Effector CD4-positive, alpha-beta T cell (primary cell): ENCODE results near the gene N4BP2L2.

ENCODE experiments used
- DNase-seq: peaks from one replicate; pipeline ENCODE4 v3.0.0-alpha.2; 2020

Gene N4BP2L2

DNA sequence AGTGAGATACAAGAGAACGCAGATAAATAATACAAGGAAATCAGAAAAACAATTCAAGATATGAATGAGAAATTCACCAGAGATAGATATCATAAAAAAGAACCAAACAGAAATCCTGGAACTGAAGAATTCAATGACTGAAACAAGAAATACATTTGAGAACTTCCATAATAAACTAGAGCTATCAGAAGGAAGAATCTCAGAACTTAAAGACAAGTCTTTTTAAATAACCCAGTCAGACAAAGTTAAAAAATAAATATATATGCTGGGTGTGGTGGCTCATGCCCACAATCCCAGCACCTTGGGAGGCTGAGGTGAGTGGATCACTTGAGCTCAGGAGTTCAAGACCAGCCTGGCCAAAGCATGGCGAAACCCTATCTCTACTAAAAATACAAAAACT, 82.0 kb downstream of the N4BP2L2 start:
- no peak for DNase-seq

- DNase-seq = no peak
Observed at GRCh38 chr13:32455594-32455903, 83.0 kb downstream of the N4BP2L2 start.

DNA sequence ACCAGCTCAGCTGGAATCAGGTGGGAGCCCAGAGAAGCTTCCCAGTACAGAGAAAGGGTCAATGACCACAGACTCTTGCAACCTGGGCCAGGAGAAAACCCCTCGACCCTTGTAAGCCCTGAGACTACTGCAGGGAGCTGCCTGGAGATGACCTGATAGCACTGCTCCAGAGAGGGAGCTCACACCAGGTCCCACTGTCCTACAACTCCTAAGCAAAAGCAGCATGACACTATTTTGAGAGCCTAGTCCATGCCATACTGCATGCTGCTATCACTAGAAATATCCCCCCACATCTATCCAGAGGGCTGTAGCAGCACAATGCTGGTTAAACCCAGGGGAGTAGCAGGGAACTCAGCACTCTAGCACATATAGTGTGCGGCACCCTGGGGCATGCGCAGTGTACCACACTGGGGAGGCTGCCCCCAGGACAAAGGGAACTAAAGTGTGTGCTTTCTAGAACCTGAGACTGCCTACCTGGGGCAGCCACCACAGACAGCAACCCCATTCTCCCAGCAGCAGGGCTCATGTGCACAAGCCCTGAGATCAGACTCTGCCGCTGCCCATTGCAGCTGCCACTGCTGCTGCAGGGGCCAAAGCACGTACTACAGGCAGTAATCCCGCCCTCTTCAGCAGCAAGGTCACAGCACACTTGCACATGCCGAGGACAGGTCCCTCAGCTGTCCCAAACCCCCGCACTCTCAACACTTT, 83.6 kb downstream of the N4BP2L2 start:
- no peak for DNase-seq

- no peak for DNase-seq
Observed at GRCh38 chr13:32453981-32454380, 84.6 kb downstream of the N4BP2L2 start.

DNA sequence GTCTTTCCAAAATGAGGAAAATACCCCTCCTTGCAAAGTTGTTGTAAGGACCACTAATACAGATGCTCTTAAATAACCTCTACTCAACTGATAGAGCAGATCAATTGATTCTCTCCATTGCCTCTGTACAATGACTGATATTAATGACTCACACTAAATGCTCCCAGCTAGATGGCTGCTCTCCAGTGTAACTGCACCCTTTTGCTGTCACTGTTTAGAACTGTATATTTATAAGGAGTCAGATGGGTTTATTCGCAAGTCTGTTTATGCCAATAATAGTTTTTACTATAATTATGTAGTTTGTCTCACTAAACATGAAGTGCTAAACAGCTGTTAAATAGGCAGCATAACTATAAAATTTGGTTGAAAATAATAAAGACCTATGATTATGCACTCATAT, 89.6 kb downstream of the N4BP2L2 start:
- DNase-seq = no peak

DNA sequence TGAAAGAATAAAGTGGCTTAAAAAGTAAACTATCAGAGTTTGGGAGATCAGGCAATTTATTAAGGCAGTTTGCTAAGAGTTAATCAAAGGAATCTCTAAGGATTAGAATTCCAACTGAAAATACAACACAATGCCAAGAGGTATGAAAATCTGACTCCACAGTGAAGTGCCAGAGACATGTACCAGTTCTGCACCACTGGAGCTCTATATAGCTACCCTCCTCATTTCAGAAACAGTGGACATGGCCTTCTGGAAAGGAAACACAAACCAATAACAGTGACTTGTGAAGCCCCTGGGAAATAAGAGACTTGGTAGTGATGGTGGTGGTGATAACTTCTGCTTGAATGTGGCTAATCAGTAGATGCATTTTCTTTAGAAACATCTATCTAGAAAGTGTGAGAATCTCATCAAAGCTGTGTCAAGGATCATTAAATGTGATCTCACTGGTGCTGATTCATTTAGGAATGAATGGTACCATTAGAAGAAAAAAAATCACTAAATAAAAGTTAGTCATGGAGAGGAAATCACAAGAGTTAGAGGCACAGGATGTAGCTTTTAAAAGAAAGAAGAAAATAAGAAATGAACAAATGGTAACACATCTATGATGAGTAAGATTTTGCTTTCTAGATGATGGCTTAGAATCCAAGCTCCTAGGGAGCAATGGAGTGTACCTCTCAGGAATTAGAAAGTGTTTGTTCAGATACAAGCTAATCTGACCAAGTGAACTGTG, 90.5 kb downstream of the N4BP2L2 start:
- DNase-seq = no peak

DNA sequence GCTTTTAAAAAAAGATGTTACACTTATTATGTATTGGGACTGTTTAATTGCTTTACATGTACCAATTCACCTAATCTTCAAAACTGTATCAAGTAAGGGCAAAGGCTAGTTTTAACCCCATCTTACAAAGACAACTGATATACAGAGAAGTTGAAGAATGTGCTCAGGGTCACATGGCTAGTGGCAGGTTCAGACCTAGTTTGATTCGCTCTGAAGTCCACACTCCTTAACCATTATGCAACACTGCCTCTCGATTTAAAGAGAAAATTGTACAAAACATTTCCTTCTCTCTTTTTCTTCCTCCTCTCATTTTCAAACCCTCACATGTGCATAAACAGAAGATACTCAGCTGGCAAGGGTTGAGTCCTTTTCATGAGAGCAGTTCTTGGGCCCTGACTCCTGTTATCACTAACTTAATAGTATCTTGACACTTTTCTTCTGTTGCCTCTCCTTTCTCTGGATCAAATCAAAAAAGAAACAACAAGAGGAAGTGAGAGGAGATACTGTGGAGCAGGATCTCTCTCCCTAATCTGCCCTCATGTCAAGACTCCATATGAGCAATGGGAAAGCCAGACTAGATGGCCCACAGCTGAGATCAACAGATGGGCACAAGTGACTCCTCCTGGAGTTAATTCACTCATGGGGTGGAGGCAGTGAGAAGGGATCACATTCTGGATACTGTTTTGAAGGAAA, 91.7 kb downstream of the N4BP2L2 start:
- no peak for DNase-seq

DNA sequence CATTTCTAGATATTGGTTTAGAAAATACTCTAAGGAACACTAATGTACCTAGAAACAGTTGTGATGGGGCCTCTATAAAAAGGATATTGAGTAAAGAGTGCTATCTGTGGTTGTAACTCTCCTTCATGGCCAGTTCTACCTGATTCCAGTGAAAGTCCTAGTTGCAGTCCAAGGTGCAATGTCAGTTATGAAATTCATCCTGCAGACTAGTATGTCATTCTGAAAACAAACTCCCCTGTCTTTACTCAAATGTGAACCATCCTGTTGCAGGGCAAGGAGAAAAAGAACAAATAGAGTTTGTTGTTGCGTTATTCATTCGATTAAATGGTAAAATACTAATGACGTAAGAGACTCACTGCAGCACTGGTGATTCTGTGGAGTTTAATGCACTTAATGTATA, 92.4 kb downstream of the N4BP2L2 start:
- no peak for DNase-seq

GRCh38 chr13:32445461-32445860, 93.1 kb downstream of the N4BP2L2 start:
- no peak for DNase-seq

GRCh38 chr13:32443111-32443510, 95.5 kb downstream of the N4BP2L2 start:
- peak; percentile 32 for DNase-seq

GRCh38 chr13:32438871-32439270, 99.7 kb downstream of the N4BP2L2 start:
- no peak for DNase-seq

GRCh38 chr13:32432856-32433255, 105.7 kb downstream of the N4BP2L2 start:
- DNase-seq = no peak

DNA sequence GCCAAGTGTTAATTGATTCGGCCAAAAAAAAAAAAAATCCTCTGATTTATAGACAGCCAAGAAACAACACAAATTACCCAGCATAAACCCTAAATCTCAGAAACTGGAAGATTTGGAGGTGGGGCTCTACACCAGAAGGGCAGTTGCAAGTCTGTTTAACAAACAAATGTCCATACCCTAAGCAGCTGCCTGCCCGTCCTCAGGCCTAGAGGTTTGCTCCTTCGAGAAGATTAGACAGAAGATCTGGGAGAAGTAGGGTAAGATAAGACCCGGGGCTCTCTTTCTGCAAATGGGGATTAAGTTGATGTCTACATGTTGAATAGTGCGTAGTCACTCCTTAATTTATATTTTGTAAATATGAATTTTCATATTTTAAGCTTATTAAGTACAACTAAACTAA, 107.2 kb downstream of the N4BP2L2 start:
- no peak for DNase-seq

- DNase-seq = no peak
Observed at GRCh38 chr13:32430018-32430747, 108.4 kb downstream of the N4BP2L2 start.

- no peak for DNase-seq
Observed at GRCh38 chr13:32429433-32429909, 109.1 kb downstream of the N4BP2L2 start.

GRCh38 chr13:32428581-32429432, 109.8 kb downstream of the N4BP2L2 start:
- DNase-seq = no peak

DNA sequence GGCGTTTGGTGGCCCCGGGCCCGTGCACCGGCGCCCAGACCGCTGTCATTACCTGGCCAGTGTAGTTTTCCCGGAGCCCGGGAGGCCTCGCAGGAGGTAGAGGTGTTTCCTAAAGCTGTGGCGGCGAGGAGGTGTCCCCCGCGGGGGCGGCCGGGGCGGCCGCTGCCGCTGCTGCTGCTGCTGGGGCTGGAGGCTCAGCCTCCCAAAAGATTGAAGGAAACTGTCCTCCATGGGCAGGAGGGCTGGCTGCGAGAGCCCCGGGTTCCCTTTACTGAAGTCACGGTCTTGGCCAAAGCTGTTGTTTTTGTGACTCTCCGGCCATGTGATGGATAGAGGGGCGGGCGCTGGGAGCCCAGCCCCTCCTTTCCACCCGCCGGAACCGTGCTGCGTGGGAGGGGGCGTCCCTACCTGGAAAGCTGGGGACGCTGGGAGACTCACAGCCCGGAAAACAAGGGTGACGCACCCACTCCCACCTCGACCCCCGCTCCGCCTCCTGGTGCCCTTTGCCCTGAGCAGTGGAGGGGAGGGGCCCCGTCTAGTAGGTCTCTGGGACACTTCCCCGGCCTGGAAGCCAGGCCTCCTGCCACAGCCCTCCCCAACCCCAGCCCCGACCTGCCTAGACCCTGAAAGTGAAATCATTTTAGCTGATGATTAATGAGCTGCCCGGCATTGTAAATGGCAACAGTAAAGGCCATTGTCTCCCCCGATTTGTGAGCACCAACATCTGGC, 110.6 kb downstream of the N4BP2L2 start, which contains the start of gene N4BP2L1:
N4BP2L1 (minus strand) TSS at position 279 of the 729 bp plus-strand sequence; CDS start at position 231, 48 bp downstream.
- peak; percentile 79 for DNase-seq

DNA sequence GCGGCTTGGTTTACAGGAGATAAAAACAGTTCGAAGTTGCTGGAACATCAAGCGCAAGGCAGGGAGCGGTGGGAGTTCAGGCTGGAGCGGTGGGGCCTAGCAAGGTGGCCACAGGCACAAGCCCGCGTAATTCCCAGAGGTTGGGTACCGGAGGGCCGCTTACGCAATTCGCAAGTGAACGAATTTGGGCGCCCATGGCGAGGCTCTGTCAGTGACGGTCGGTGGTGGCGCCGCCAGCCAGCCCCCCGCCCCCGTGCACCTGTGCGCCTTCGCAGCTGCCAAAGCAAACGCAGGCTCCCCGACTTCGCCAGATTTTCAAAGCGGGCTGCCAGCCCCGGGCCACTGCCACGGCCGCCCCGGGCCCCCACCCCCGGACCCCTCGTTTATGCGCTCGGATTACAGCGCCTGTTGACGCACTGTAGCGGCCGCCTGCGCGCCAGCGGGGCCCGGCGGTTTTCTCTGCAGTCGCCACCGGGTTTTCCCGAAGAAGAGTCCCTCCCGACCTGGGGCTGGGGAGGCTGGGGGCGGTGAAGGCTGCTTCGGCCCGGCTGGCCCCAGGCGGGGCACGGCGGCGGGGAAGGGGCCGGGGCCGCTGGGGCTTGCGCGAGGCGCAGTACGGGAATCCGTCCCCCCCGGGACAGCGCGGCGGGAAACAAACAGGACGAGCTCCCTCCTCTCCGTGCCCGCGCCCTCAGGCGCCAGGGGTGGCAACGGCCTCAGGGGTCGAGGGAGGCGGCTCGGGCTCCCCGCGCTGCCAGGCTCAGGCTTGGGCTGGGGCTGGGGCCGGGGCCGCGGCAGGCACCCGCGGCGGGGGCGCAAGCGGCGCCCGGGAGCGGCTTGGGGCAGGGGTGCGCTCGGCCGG, 111.4 kb downstream of the N4BP2L2 start:
- peak; percentile 55 for DNase-seq

DNA sequence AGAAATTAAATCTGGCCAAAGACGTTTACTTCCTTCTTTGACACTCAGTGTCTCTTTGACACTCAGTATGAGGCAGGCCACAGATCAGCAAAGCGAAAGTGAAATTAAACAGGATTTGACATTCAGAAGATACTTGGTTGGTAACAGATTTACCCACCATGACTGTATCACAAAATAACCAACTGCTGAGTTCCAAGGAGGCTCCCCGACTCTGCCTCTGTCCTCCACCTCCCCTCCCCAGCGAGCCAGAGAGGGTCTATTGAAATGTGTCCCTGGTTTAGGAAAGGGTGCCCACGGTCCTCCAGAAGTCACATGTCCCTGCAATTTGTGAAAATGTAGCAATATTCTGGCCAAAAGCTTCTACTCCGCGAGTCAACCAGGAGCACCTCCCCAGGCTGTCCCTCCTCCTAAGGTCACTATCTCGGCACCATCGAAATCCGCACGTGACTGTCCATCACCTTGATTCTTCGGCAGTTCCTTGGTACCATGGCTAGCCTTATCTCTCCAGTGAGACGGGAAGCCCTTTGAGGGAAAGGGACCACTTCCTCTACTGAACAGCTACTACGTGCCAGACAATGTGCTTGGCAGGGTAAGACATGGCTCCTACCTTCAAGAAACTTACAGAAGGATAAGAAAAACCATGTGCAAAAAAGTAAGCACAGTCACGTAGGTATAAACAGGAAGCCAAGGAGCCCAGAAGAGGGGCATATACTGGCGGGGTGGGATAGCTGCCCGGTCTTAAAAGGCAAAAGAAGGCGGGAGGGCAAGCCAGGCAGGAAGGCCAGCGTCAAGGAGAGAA, 112.2 kb downstream of the N4BP2L2 start:
- DNase-seq = peak; percentile 15
